Midbrain (tissue), 1 donor: ENCODE measurements around the gene HAO2.
A peak's percentile ranks its signal among the peaks of the same experiment; 100 is the strongest.
"Not testable (repeated sequence)": the region's sequence is repeated elsewhere in the genome, so short reads cannot be mapped to it uniquely, and the experiment has no call there.

Experiments used
- DNase-seq: peaks from one replicate; lab custom pipeline; 2025; lab: John Stamatoyannopoulos, UW

HAO2 gene

DNA sequence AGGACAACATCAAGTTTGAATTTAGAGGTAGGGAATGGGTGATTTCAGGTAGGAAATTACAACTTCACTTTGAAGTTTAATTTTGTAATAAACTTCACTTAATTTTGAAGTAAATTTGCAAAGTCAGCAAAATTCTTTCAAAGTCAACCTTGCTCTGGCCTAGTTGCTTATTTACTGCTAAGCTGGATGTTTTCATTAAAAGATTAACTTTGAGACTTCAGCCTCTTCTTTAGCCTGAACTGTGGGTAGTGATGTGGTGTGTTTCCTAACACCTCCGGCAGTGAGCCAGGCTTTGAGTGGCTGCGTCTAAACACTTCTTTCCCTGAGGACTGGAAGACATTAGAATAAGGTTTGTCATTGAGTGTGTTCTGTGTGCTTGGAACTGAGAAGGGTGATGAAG lies at the start of gene HAO2:
Gene HAO2 (plus strand): TSS at position 232 of the 400 bp plus-strand sequence. CDS start 12,301 bp downstream, outside the sequence.
- no peak for DNase-seq

DNA sequence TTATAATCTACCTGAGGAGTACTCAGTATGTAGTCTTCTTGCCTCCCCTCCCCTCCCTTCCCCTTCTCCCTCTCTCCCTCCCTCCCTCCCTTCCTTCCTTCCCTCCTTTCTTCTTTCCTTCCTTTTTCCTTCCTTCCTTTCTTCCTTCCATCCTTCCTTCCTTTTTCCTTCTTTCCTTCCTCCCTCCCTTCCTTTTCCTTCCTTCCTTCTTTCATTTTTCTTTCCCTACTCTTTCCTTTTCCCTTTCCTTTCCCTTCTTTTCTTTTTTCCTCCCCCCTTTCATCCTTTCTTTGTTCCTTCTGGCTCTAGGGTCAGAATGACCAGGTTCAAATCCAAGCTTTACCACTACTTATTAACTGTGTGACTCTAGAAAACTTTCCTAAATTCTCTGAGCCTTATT lies 48.5 kb upstream of the HAO2 start:
- DNase-seq: no peak

DNA sequence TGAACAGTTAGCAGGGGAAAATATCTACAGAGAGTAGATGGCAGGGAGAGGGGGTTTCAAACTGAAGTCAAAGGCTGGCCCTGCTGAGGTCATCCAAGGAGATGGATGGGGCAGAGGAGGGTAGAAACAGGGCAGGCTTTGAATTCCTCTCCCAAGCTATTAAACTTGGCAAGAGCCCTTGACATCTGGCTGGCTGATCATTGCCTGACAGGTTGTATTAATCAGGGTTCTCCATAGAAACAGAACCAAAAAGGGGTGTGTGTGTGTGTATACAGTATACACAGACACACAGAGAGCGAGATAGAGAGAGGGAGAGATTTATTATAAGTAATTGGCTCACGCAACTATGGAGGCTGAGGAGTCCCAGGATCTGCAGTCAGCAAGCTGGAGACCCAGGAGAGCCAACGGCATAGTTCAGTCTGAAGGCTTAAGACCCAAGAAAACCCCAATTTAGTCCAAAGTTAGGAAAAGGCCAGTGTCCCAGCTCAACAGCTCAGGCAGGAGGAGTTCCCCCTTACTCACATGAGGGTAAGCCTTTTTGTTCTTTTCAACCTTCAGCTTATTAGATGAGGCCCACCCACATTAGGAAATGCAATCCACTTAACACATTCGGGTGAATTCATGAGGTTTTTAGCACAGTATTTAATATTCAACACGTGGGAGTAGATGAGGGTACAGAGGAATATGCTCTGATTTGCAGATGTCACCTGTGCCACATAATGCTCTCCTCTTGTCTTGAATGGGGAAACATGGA lies 46.7 kb upstream of the HAO2 start:
- DNase-seq: no peak

DNA sequence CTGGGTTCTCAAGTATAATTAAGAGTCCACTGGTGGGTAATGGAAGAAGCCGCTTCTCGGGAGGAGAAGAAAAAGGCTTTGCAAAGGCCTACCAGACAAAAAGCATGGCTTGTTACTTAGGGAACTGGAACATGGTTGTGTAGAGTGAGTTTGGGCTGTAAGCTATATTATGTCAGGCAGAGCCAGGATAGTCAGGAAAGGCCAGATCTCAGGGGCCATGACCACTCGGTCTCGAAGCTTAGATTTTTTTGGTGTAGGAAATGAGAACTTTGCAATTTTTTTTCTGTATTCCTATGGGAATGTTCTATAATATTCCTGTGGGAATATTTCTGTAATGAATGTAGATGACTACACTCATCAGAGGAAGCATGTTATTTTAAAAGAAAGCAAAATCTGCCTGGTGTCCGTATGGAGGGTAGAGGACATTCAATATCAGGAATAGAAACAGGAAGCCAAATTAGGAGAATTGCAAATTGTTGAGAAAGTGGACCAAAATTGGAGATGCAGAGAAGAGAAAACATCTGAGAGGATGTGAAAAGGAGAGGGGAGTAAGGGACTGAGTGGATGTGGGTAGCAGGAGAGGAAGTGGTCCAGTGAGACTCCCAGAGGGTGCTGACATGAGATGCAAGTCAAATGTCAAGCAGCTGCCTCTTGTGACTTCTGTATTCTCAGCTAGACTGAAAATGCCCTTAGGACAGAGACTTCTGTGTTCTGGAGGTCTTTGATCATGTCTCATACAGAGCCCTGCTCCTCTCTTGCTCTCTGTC lies 45.2 kb upstream of the HAO2 start:
- no peak for DNase-seq

DNA sequence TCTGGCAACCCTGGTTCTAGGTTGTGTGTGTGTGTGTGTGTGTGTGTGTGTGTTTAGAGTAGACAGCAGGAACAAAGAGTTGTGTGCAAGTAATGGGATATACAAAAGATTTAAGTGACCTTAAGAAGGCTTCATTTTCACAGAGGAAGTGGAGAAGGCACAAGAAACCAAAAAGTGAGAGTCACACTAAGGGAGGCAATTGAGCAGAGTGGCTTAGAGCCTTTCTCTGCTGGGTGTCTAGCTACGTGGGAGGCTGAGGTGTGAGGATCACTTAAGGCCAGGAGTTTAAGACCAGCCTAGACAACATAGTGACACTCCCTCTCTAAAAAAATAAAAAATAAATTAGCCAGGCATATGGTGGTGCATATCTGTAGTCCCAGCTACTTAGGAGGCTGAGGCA lies 44.4 kb upstream of the HAO2 start:
- DNase-seq: no peak

DNA sequence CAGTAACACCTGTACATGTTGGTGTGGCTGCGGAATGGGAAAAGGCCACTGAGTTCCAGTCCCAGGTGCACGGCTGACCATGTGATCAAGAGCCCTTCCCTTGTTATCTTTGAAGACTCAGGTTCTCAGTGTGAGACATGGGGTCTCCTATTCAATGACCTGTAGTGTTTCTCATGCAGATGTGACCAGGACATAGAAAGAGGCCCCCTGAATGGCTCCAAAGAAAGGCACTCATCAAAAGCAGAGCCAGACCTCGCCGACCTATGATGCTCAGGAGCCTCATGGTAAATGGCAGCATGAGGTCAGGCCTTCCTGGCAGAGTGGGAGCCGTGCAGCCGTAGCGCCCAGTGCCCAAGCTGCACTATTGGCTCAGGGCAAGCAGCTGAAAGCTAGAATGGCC lies 42.3 kb upstream of the HAO2 start:
- DNase-seq: no peak

DNA sequence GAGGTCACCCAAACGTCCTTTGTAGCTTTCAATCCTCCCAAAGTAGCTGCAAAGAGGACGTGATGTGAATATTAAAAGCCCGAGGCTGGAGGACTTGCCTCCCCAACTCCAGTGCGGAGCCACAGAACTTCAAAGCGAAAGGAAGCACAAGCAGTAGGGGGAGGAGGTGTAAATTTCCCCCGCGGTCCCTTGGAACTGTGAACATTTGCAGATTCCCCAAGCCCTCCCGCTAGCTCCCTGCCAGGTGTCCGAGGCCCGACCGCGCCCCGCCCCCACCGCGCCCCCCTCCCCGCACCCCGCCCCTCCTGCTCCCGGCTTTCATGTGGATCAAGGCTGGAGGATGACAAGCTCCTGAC lies 41.5 kb upstream of the HAO2 start:
- no peak for DNase-seq

DNA sequence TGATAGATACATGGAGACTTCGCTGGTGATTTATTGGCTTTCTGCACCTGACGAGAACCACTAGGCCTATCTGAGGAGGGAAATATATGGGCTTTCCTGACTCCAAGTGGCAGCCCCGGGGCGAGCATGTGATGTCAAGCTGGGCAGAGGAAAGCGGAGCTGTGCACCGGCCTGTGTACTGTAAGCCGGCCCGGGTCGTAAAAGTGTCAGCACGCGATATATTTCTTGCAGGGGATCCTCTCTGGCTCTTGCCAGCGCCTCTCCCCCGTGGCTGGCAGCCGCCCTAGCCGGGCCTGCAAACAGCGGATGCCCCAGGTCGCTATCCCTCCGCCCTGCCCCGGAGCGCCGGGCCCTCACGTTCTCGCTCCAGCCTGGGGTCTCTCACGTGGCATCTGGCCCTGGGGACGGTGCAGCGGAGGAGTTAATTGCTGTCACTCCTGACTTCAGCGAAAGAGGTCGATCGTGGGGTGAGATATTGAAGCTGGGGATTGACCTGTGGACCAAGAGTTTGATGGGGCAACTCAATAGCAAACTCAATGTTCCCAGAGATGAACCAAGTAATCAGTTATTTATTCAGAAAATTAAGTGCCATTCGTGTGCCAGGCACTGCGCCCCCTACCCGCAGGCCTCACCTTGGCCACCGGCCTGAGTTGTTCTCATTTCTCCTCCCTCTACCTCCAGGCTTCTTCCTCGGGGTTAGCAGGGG lies 41.0 kb upstream of the HAO2 start:
- DNase-seq: peak; percentile 14

DNA sequence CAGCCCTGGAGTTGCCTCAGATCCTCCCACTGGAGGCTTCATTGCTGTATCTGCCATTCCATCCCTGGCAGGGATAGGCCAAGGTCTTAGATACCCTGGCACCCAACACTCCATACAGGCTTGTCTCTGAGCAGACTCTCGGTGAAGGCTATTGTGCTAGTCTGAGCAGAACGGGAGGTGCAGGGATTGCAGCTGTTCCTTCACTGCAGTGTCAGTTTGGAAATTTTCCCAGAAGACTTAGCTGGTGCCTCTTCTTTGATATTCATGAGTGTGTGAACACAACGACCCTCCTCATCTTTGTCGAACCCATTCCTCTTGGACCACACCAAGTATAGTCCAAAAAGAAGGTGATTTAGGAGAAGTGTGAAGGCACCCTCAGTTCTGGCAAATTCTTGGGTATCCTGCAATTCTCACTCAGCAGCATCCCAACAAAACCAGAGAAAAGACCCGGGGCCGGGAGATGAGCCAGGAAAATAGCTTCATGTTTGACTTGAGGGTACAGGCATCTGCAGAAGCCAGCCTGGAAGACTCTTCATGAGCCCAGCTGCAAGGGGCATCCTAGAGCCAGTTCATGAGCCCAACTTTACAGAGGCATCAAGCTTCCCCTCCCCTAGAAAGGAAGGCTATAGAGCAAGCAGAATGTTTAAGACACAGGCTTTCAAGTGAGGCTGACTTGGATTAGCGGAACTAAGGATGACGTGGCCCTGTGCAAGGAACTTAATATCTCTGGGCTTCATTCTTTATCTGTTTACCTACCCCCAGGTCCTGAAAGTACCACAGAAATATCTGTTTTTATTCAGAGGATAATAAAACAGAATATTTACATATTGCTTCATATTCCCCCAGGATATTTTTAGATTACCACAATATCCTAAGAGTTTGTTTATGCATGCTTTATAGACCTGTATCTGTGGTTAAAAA lies 38.8 kb upstream of the HAO2 start:
- DNase-seq: no peak

DNA sequence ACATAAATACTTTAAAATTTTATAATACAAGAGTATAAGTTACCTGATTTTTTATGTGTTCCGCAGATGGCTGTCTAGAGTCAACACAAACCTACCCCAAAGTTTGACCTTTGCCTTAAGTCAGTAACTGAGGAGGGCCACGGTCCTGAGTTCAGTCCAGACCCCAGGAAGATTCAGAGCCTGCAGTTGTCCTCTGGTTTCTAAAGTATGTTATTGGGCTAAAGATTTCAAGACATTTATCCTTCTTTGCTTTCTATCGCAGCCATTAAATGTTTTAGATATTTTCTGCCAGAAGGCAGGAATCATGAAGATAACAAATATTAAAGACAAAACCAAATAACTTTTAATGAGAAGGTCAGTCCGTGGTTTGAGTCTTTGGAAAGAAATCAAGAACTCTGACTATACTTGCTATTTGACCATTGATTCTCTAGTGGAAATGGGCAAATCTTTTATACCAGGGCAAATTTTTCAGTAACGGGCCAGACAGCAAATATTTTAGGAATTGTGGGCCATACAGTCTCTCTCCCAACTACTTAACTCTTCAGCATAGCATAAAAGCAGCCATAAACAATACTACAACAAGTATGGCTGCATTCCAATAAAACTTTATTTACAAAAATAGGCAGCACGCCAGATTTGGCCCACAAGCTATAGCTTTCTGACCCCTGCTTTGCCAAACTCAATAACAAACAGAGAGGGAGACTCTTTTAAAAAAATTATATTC lies 38.0 kb upstream of the HAO2 start:
- no peak for DNase-seq

DNA sequence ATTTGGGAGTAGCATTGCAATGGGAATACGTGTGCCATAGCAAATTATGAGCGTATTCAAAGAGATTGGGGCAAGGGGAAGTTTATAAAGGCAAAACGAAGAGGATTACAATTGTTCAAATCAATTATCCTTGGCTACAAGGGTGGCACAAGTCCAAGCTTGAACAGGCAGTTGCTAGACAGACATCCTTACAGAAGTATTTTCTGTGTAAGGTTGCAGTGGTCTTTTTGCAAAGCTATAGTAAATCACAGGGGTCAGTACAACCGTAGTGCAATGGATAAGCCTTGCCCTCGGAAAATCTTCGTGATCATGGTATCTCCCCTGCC lies 37.4 kb upstream of the HAO2 start:
- DNase-seq: no peak

DNA sequence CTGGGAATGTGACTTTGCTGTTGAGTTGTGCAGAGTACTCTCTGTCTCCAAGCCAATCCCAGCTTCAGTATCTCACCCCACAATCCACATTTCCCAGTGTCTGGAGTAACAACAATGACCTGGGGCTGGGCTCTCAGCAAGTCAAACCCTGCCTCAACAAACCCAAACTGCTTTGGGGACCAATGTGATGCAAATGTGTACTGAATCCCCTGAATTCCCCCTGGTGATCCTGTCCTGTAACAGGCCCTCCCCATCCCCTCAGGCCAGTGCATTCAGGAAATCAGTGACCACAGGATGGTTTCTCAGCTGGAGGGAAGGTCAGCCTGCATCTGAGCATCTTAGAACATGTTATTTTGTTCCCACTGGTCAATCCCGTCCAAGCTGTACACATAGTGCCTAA lies 36.7 kb upstream of the HAO2 start:
- no peak for DNase-seq

DNA sequence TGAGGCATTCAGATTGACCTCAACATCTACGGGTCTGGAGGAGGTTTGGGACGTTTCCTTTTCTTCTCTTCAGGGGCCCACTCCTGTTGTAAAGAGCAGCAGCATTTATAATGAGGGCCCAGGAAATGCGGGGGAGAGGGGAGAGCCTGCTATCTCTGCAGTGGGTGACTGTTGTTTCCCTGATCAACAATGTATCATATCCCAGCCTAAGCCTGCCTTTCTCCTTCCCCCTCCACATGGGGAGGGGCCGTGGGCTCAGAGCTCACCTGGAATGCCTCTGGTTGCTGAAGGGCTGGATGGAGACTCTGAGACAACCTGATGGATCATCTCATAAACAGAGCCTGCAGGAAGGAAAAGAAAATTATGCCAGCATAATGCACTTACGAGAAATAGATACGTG lies 36.0 kb upstream of the HAO2 start:
- DNase-seq: no peak

DNA sequence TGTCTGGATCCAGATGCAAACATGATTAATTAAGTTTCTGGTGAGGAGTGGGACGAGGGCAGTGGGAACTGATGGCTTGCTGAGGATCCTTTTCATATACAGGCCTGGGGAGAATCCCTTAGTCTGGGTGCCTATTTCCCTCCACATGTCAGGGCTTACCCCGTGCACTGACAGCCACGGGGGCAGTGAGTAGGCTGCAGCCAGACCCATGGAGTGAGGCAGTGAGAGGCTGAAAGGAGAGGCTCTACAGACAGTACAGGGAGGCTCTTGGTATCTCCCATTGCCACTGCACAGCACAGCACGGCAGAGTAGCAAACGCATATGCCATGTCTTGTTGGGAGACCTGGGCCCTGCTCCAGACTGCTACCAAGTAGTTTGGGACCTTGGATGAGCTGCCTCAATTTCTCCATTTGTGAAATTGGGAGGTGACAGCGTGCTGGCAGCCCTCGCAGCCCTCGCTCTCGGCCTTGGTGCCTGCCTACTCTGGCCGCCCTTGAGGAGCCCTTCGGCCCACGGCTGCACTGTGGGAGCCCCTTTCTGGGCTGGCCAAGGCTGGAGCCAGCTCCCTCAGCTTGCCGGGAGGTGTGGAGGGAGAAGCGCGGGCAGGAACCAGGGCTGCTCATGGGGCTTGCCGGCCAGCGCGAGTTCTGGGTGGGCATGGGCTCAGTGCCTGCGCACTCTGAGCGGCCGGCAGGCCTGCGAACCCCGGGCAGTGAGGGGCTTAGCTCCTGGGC lies 35.3 kb upstream of the HAO2 start:
- no peak for DNase-seq

DNA sequence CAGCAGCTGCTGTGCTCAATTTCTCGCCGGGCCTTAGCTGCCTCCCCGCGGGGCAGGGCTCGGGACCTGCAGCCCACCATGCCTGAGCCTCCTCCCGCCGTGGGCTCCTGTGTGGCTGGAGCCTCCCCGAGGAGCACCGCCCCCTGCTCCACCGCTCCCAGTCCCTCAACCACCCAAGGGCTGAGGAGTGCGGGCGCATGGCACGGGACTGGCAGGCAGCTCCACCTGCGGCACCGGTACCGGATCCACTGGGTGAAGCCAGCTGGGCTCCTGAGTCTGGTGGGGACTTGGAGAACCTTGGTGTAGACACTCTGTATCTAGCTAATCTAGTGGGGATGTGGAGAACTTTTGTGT lies 34.7 kb upstream of the HAO2 start:
- not testable (repeated sequence) for DNase-seq

DNA sequence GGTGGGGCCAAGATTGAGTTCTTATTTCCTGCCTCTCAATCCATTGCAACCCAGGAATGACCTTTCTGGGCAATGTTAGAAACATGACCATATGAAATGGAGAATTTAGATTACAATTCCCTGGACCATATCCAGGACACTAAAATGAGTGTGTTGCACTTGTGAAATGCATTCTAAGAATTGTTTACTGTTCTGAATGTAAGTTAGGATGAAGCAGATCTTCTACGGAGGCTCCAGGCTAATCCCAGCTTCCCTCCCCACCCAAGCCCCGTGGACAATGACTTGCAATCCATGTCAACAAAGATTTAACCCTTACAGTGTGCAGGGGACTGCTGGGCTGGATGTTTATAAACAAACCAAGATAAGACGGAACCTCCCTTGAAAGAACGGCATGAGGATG lies 31.7 kb upstream of the HAO2 start:
- DNase-seq: no peak

DNA sequence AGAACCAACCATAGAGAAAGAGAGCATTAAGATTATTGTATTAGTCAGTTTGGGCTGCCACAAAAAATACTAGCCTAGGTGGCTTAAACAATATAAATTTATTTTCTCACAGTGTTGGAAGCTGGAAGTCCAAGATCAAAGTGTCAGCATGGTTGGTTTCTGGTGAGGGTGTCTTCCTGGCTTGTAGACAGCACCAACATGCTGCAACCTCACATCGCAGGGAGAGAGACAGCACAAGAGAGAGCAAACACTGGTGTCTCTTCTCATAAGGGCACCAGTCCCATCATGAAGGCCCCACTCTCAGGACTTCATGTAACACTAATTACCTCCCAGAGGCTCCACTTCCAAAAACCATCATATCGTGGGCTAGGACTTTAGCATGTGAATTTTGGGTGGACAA lies 30.6 kb upstream of the HAO2 start:
- no peak for DNase-seq

DNA sequence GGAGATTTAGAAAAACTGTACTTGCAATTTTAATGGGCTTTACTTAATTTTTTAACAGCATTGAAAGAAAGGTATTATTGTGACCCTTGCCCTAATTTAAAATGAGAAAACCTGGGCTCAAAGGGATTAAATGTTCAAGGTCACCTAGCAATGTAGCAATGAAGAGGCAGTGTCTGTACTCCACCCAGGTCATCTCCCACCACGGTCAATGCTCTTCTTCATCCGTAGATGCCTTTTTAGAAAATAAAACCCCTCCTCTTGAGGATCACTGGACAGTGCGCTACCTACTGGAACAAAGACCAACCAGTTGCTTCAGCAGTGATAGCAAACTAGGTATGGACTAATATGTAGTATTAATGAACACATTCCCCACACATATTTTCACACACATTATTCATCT lies 29.8 kb upstream of the HAO2 start:
- DNase-seq: no peak

DNA sequence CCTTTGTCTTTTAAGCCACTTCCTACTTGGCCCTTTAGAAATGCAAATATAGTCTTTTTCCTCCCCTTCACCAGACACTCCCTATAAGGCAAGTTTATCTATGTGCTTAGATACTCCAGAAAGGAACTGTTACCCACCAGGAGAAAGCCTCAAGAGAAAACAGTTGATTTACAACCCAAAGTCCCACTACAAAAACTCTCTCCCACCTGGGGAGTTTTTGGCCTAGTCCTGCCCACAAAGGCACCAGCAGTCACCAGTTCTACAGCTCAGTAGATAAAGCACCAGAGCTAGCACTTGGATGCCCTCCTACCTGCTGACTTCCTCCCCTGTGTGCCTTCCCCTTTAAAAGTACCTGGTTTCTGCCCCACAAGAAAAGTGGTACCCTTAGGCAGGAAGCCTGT lies 27.7 kb upstream of the HAO2 start:
- no peak for DNase-seq

DNA sequence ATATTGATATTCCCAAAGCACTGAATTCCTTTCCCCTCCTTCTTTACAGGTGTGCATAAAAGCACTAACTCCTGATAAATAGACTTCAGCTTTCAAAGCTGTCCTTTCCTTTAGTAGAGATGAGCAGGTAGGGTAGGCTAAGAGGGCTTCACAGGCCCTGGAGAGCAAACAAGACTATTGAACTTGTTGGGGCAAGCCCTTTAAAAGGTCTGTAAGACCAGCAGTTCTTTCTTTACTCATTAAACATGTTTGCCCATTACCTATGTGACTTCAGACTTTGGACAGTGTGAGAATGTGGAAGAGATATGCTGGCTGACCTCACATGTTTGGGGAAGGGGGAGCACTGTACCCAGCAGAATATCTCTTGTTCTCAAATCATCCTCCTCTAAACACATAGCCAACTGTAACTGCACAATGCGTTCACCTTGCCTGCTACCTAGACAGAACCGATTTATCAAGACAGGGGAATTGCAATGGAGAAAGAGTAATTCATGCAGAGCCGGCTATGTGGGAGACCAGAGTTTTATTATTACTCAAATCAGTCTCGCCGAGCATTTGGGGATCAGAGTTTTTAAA lies 27.1 kb upstream of the HAO2 start:
- no peak for DNase-seq

DNA sequence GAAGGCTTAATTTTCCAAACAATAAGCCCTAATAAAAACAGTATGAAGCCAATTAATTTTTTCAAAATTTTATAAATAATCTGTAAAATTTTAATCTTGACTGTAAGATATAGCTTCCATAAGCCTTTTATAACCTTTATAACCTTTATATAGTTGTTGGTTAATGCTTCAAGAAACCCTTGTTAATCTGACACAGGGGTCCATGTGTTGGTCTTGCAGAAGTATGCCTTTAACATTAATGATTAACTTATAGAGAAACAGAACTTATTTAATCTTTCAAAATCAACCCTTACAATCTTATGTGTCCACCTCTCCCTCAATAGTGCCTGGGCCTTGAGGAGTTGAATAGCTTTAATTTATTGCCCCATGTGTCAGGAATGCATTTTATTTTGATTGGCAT lies 23.2 kb upstream of the HAO2 start:
- DNase-seq: no peak
